Right forelimb (tissue), 1 donor: Measurements from ENCODE around the gene LRR1.
"Not testable (repeated sequence)": the region's sequence is repeated elsewhere in the genome, so short reads cannot be mapped to it uniquely, and the experiment has no call there.

ENCODE experiments used
- DNase-seq: peaks from one replicate; pipeline ENCODE4 v3.0.0-alpha.2; 2018

Gene LRR1

GRCh38 chr14:49598485-49599300 is at the start of gene LRR1:
TSS of gene LRR1 (plus strand) at chr14:49598940. CDS start at chr14:49599021, 81 bp downstream.
- peak; percentile 97 for DNase-seq

DNA sequence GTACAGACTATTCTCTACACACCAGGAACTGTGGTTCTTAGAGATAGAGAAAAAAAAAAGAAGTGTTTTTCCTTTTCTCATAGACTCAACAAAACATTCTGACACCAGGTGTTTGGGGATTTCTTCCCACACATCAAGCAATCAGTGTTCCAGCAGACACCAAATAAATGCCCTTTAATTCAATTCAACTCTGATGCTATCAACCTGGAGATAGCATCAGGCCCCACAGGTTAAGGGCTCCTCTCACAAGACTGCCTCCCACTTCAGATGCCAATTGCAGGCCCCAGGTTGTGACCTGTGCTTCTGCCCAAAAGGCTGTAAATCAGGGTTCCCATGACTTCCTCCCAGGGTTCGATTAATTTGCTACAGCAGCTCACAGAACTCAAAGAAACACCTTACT is 49.3 kb upstream of the LRR1 start:
- no peak for DNase-seq

- DNase-seq = no peak
Measured at GRCh38 chr14:49549881-49550280, 48.9 kb upstream of the LRR1 start.

- DNase-seq = no peak
Measured at GRCh38 chr14:49550286-49551184, 48.2 kb upstream of the LRR1 start.

DNA sequence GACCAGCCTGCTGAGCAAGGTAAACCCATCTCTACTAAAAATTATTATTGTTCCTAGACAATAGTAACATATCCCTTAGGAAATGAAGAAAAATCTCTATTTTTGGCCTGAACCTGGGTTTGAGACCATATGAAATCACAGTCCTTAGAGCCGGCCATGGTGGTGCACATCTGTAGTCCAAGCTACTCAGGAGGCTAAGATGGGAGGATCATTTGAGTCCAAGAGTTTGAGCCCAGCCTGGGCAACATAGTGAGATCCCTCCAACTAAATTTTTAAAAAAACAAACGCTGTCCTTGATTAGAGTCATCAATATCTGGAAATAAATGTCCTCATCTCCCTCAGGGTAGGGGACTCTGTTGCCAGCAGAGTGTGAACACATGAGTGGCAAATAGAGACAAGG is 47.2 kb upstream of the LRR1 start:
- DNase-seq = no peak

DNA sequence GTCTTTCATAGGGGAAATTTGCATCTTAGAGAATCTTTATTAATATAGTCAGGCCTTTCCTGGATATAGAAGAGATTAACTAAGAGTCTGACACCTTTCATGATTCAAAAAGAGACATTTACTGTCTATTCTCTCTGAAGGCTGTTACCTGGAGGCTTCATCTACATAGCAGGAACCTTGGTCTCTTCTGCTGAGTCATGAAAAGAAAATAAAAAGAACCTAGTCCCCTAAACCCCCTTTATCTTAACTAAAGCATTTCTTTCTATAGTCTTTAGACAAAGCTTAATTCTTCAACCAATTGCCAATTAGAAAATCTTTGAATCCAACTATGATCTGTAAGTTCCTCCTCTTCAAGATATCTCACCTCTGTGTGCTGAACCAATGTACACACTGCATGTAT is 45.6 kb upstream of the LRR1 start:
- no peak for DNase-seq

GRCh38 chr14:49553892-49554291 is 44.8 kb upstream of the LRR1 start:
- no peak for DNase-seq

GRCh38 chr14:49559979-49560768 is 38.6 kb upstream of the LRR1 start:
- no peak for DNase-seq

DNA sequence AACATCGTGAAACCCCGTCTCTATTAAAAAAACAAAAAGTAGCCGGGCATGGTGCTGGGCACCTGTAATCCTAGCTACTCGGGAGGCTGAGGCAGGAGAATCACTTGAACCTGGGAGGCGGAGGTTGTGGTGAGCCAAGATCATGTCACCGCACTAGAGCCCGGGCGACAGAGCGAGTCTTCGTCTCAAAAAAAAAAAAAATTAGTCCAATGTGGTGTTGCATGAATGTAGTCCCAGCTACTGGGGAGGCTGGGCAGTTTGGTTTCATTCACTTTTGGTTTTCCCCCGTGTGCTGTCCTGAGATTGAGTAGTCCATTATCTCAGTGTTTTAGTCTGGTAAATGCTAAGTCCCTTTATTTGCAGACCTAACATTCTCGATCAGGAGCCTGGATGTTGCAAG is 32.0 kb upstream of the LRR1 start:
- no peak for DNase-seq

GRCh38 chr14:49569281-49569680 is 29.5 kb upstream of the LRR1 start:
- DNase-seq = no peak

- DNase-seq = no peak
Measured at GRCh38 chr14:49574038-49574437, 24.7 kb upstream of the LRR1 start.

- no peak for DNase-seq
Measured at GRCh38 chr14:49578141-49578540, 20.6 kb upstream of the LRR1 start.

DNA sequence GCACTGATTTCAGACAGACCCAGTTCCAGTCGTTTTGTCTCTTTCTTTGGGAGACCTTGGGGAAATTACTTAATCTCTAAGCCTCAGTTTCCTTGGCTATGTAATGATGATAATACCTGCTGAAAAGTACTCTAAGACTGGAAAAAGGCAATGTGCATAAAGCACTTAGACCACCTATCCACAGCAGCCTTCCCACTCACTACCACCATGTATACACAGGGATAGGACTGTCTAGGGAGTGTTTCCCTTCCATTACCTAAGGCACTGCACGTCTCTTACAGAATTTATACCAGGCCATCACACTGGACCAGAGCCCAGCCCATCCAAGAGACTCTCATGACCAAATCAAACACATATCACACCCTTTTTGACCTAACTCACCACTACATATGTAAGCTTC is 18.9 kb upstream of the LRR1 start:
- DNase-seq = no peak

DNA sequence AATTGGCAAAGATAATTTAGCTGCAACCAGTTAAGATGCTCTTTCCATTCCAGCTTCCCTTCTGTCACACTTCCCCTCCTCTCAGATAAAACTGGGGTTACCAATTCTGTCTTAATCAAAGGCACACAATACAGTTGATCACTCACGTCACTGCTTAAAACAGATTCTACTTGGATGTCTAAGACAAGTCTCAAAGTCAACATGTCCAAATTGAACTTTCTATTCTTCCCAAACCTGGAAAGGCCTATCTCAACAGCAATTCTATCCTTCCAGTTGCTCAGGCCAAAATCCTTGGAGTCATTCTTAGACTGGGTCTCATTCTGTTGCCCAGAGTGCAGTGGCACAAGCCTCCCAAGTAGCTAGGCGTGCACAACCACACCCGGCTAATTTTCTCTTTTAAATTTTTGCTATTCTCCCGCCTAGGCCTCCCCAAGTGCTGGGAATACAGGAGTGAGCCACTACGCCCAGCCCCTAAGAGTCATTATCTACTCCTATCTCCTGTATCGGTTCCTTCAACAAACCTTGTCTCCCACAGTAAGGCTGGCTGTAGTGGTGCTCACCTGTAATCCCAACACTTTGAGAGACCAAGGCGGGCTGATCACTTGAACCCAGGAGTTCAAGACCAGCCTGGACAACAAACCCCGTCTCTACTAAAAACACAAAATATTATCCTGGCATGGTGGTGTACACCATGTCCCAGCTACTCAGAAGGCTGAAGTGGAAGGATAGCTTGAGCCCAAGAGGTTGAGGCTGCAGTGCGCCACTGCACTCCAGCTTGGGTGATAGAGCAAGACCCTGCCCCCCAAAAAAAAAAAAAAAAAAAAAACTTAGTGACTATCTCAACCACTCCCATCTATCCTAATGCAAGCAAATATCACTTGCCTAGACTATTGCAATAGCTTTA is 17.3 kb upstream of the LRR1 start:
- DNase-seq = no peak

- no peak for DNase-seq
Measured at GRCh38 chr14:49582113-49582977, 16.4 kb upstream of the LRR1 start.

DNA sequence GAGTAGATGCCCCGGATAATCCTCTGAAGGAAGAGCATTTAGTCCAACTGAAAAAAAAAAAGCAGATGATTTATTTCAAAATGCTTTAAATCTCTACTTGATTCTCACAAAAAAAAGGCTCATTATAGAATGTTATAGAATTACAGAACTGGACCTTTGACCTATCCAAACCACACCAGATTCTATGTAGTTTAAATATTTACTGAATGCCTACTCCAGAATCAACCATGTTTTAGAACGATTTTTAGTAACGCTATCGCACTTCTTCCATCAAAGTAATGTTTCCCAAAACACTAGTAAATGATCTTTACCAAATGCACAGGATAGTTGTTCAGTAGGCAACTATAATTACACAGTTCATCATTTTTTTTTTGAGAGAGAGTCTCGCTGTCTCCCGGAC is 15.1 kb upstream of the LRR1 start:
- DNase-seq = no peak

- DNase-seq = no peak
Measured at GRCh38 chr14:49584058-49584457, 14.7 kb upstream of the LRR1 start.

DNA sequence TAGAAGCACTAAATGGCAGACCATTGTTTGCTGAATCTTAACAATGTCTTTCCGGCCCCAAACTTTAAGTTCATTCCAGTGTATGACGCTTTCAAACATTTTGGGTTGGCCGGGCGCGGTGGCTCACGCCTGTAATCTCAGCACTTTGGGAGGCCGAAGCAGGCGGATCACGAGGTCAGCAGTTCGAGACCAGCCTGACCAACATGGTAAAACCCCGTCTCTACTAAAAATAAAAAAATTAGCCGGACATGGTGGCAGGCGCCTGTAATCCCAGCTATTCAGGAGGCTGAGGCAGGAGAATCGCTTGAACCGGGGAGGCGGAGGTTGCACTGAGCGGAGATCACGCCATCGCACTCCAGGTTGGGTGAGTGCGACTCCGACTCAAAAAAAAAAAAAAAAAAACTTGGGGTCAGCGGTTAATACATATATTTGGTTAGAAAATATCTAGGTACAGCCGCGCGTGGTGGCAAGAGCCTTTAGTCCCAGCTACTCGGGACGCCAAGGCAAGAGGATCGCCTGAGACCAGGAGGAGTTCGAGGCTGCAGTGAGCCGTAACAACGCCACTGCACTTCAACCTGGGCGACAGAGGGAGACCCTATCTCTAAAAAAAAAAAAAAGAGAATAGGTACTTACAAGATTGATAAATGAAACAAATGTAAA is 13.6 kb upstream of the LRR1 start:
- DNase-seq = not testable (repeated sequence)

DNA sequence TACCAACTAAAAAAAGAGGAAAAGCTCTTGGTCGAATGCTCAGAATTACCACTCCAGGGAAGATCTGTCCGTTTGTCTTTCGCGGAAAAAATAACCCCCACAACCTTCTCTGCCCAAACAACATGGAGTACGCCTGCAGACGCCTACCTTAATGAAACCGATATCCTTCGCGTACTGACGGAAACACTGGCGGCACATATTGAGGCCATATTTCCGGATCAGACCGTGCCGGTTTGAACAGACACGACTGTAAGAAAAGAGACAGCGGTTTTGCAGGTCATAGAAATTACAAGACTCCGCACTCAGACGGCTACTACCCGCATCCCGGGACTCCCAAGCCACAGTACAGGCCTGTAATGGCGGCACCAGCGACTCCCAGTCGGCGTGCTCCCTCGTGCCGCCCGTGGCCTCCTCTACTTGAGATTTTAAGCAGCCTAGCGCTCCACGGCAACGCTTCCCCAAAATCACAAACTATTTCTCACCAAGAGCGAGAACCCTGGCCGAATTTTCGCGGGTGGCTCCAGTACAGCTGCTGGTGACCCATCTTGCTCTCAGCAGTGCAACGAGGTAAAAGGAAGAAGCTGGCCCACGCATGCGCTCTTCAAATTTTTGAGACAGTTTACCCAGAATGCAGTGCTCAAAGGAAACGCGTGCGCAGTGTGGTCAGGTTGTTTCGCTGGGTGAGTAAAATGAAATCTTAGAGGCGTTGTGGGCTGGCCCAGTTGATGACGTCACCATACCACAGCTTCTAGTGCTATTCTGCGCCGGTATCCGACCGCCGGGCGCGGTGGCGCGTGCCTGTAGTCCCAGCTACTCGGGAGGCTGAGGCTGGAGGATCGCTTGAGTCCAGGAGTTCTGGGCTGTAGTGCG is 12.7 kb upstream of the LRR1 start, which contains the start of gene RPS29:
Gene RPS29, minus strand, starts transcription at position 578 of the 870 bp plus-strand sequence. Its CDS starts 34 bp downstream, at position 544.
- peak; percentile 99 for DNase-seq
